Transverse colon (tissue), 4 donors: ENCODE measurements around the gene RECK. TPM values are rescaled to one million over a fixed set of nuclear protein-coding genes. Genes with fewer than 3 reads are reported as not detected.
A peak's percentile ranks its signal among the peaks of the same experiment; 100 is the strongest.

Experiments used
- DNase-seq: peaks from one replicate; pipeline ENCODE4 v3.0.0-alpha.2; 2019
- H3K27ac ChIP-seq, 4 donors: fragments of 200-600 bp; sonication (generic); 2 replicates each; pipeline ENCODE4 v1.5.1; 2016 to 2018; ENCODE audit warnings: inconsistent platforms in 4 of 4
- H3K27me3 ChIP-seq: fragments of 200-600 bp; sonication (generic); 2 replicates; pipeline ENCODE4 v1.5.1; 2017; ENCODE audit warnings: inconsistent platforms
- H3K36me3 ChIP-seq, 4 donors: fragments of 200-600 bp; sonication (generic); 2 replicates each; pipeline ENCODE4 v1.5.1; 2017 to 2019; ENCODE audit warnings: inconsistent platforms in 4 of 4
- H3K4me1 ChIP-seq, 4 donors: fragments of 200-600 bp; sonication (generic); 2 replicates each; pipeline ENCODE4 v1.5.1; 2017 to 2020; ENCODE audit warnings: inconsistent platforms in 4 of 4
- H3K4me3 ChIP-seq, 4 donors: fragments of 200-600 bp; sonication (generic); 1 replicate in 1 of 4; 2 replicates in 3 of 4; pipeline versions ENCODE4 v1.5.1 to v1.6.1; 2017 to 2019; ENCODE audit warnings: inconsistent platforms in 4 of 4
- H3K9me3 ChIP-seq, 2 donors: fragments of 200-600 bp; sonication (generic); 2 replicates each; pipeline ENCODE4 v1.5.1; 2017 to 2019; ENCODE audit warnings: inconsistent platforms in 2 of 2
- EP300 ChIP-seq: sonication (generic); formaldehyde crosslinking; IDR thresholded peaks from one replicate; pipeline ENCODE4 v1.6.1; 2017; ENCODE audit warnings: antibody characterized with exemption, low read depth
- POLR2A ChIP-seq: fragments of 450-650 bp; IDR thresholded peaks from one replicate; pipeline ENCODE4 v1.6.1; 2016; ENCODE audit warnings: antibody characterized with exemption, mild to moderate bottlenecking, moderate library complexity
- POLR2AphosphoS5 ChIP-seq, 3 donors: sonication (generic); formaldehyde crosslinking; IDR thresholded peaks; one replicate each; pipeline ENCODE4 v1.6.1; 2016; ENCODE audit warnings: antibody characterized with exemption in 3 of 3
- WGBS, 2 donors: methylation state at CpG; one replicate each; pipeline ENCODE4 v1.1.5; 2018; ENCODE audit warnings: low coverage in 1 of 2; 5-methylcytosine and 5-hydroxymethylcytosine counted together
- in situ Hi-C, 4 donors: fragments of 200-750 bp; cut with MboI; loops; one replicate each; pipeline versions ENCODE4 v1.15.0 to v1.15.1; 2017; ENCODE audit warnings: low sequenced_read_pairs in 3 of 4, low pct_ligation_motif_present in 1 of 4, low pct_unique_long_range_greater_than_20kb in 1 of 4
- intact Hi-C: fragments of 100-400 bp; cut with DNase I; formaldehyde crosslinking; loops from one replicate; pipeline ENCODE4 v1.15.1; 2023; ENCODE audit warnings: low total_unique reads
- total RNA-seq, 4 donors: library from RNA; depleted of rRNA; stranded (reverse); fragments of >200 nt; gene quantifications; one replicate each; pipeline ENCODE4 v1.1.0, GENCODE V29; 2016
- TF ChIP-seq, protein P1 (sequence below), 5 experiments: fragments of 200-600 bp in 3 of 5; fragments of 450-650 bp in 2 of 5; sonication (generic) in 3 of 5; IDR thresholded peaks; 1 replicate in 2 of 5; 2 replicates in 3 of 5; pipeline ENCODE4 v1.5.1; 2016 to 2017; ENCODE audit warnings: antibody characterized with exemption in 5 of 5, inconsistent platforms in 3 of 5, mild to moderate bottlenecking in 2 of 5, moderate library complexity in 1 of 5

Gene RECK
- total RNA-seq, 4 donors from 2014 or later = 1.5 to 30.3 (median 6.0) TPM

DNA sequence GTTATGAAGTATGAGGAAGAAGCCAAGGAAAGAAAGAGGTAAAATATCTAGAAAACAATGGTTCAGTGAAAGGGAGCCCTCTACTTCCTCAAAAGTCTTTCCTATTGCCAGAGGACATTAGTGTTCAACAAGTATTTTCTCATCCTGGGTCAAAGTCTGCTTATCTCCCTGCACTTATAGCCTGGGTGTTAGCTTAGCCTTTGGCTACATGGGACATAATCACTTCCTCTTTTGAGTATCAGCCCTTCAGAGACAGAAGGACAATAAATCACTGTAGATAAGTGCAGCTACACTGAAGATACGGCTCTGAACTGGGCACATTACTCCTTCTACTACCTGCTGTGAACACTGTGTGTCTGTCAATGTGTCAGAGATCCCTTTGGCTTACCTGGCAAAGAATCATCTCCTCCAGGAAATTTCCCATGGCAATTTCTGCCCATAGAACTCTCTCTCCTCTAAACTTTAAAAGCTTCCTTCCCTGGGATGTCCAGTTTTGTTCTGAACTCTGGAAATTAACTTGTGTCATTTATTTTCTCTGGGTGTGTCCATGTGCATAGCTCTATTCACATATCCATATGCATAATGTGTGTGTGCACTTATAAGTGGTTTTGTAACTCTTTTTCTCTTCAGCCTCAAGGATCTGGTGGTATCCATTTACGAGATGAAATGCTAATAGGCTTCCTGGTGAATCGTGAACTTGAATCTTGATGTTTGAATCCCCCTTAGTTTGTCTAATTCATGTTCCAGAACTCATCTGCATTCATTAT is 30.0 kb upstream of the RECK start:
- intact Hi-C loops (no loop called here), in situ Hi-C loops (no loop called here)
- Histone ChIP-seq H3K27ac (peak overlapping the region; percentile 68 to 76 (median 72)), H3K4me1 (peaks cover 4 to 26% (median 11%) of the 10 kb centered on the region in 4 donors), H3K4me3 (no peak overlapping the region), H3K9me3 (no peaks in the 10 kb centered on the region), H3K27me3 (no peaks in the 10 kb centered on the region), H3K36me3 (no peaks in the 10 kb centered on the region)
- TF ChIP-seq, protein P1, sequence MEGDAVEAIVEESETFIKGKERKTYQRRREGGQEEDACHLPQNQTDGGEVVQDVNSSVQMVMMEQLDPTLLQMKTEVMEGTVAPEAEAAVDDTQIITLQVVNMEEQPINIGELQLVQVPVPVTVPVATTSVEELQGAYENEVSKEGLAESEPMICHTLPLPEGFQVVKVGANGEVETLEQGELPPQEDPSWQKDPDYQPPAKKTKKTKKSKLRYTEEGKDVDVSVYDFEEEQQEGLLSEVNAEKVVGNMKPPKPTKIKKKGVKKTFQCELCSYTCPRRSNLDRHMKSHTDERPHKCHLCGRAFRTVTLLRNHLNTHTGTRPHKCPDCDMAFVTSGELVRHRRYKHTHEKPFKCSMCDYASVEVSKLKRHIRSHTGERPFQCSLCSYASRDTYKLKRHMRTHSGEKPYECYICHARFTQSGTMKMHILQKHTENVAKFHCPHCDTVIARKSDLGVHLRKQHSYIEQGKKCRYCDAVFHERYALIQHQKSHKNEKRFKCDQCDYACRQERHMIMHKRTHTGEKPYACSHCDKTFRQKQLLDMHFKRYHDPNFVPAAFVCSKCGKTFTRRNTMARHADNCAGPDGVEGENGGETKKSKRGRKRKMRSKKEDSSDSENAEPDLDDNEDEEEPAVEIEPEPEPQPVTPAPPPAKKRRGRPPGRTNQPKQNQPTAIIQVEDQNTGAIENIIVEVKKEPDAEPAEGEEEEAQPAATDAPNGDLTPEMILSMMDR (IDR thresholded peaks at IDR 0.05) = no peak
- peak in 1 of 3 donors; percentile 72 for TF ChIP-seq POLR2AphosphoS5 (IDR thresholded peaks at IDR 0.05)
- DNase-seq = no peak
- 53 to 100% methylated on average over 2 to 3 of the region's 3 CpGs for WGBS, 2 donors

- H3K4me1 ChIP-seq = peaks cover 4 to 26% (median 11%) of the 10 kb centered on the region in 4 donors
- in situ Hi-C loops = no loop called here
- peak overlapping the region; percentile 53 to 74 (median 68) for H3K27ac ChIP-seq
Observed at GRCh38 chr9:36007316-36007708, 29.4 kb upstream of the RECK start.

DNA sequence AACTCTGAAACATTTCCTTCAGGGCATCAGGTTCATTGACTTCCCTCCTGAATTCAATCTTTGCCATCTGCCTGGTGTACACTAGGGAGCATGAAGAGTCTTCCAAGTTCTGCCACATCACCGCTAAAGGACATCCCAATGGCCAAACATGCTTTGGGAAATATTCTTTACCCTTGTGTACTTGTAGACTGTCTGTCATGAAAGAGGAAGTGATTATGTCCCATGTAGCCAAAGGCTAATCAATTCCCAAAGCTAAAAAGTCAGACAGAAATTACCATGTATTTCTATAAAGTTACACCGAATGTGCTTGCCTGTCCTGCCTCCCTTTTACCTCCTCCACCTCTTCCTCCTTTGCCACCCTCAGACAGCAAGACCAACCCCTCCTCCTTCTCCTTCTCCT is 28.9 kb upstream of the RECK start:
- Histone ChIP-seq H3K4me1 (peaks cover 4 to 26% (median 11%) of the 10 kb centered on the region in 4 donors), H3K36me3 (no peaks in the 10 kb centered on the region), H3K27me3 (no peaks in the 10 kb centered on the region), H3K9me3 (no peaks in the 10 kb centered on the region), H3K27ac (peak overlapping the region in 3 of 4 donors; percentile 53 to 74 (median 68)), H3K4me3 (no peak overlapping the region)
- 87 to 90% methylated on average over 2 of the region's 2 CpGs for WGBS, 2 donors
- in situ Hi-C loops = no loop called here
- TF ChIP-seq POLR2A = no peak
- TF ChIP-seq, protein P1 (IDR thresholded peaks at IDR 0.05) = no peak
- TF ChIP-seq EP300 = no peak
- no peak for TF ChIP-seq POLR2AphosphoS5 (IDR thresholded peaks at IDR 0.05)
- intact Hi-C loops = no loop called here
- DNase-seq = no peak

More at GRCh38 chr9:36007316-36007708, 29.4 kb upstream of the RECK start:
- intact Hi-C loops = no loop called here
- no peak overlapping the region for H3K4me3 ChIP-seq
- no peaks in the 10 kb centered on the region for H3K36me3 ChIP-seq
- no peaks in the 10 kb centered on the region for H3K9me3 ChIP-seq
- 67 to 80% methylated on average over 1 of the region's 1 CpG for WGBS, 2 donors
- H3K27me3 ChIP-seq = no peaks in the 10 kb centered on the region
- no peak for DNase-seq
- TF ChIP-seq POLR2AphosphoS5 (IDR thresholded peaks at IDR 0.05) = no peak
- no peak for TF ChIP-seq POLR2A
- TF ChIP-seq EP300 = no peak
- TF ChIP-seq, protein P1 (IDR thresholded peaks at IDR 0.05) = no peak

DNA sequence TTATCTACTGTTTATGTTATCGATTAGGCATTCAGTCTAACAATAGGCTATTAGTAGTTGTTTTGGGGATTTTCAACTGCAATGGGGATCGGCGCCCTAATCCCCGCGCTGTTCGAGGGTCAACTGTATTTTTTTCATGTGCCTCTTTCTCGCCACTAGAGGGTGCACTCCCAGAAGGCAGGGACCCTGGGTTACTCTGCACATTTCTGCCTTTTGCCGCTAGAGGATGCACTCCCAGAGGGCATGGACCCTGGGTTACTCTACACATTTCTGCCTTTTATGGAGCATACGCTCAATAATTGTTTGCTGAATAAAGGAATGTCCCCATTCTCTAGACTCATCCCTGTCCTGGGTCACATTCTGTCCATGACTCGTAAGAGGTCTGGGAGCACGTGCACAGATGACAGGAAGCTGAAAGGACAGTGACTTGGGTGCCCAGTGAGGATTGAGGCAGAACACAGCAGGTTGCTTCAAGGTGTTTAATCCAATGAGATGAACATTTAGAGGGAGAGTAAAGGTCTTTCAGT is 27.9 kb upstream of the RECK start:
- WGBS, 2 donors = 4 to 7% methylated on average over 8 to 11 of the region's 11 CpGs
- DNase-seq = peak; percentile 74

More for the DNA sequence above, 27.9 kb upstream of the RECK start:
- in situ Hi-C loops = no loop called here
- Histone ChIP-seq H3K27ac (no peak overlapping the region), H3K4me3 (no peak overlapping the region), H3K4me1 (peaks cover 4 to 26% (median 11%) of the 10 kb centered on the region in 4 donors), H3K36me3 (no peaks in the 10 kb centered on the region), H3K27me3 (no peaks in the 10 kb centered on the region), H3K9me3 (no peaks in the 10 kb centered on the region)
- TF ChIP-seq POLR2AphosphoS5 (IDR thresholded peaks at IDR 0.05) (no peak), POLR2A (no peak)
- TF ChIP-seq, protein P1 (IDR thresholded peaks at IDR 0.05) = peak; percentile 98 to 100 (median 99)
- intact Hi-C loops = no loop called here
